ENCODE results near the gene CCL20.
A peak's percentile ranks its signal among the peaks of the same experiment; 100 is the strongest.

Gene CCL20, protein sequence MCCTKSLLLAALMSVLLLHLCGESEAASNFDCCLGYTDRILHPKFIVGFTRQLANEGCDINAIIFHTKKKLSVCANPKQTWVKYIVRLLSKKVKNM

DNA sequence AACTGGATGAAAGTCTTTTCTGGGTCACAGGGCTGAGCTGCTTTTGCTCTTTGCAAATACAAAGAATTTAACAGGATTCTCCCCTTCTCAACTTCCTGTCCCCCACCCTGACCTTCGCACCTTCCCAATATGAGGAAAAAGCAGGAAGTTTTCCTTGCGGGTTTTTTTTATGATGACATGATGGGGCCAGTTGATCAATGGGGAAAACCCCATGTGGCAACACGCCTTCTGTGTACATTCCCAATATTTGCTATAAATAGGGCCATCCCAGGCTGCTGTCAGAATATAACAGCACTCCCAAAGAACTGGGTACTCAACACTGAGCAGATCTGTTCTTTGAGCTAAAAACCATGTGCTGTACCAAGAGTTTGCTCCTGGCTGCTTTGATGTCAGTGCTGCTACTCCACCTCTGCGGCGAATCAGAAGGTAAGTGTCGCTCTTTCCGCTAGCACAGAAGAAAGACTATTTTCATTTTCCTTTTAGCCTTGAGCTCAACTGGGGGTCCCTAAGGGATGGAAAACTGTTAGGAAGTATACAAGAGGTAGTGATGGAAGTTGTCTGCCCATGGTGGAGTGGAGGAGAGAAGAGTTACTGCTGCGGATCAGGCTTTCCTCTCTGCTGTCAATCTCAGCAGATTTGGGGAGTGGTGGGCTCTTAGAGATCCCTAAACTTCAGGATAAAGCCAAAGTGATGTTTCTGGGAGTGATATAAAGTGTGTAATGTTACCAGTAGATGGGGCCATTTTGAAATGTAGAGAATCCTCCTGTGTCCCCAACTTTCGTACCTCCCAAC, at the start of gene CCL20:
Gene CCL20, plus strand, starts transcription at position 281 of the 792 bp plus-strand sequence. Its CDS starts 70 bp downstream, at position 351.
- no peak within 1 kb of the TSS for H3K27ac ChIP-seq
- TF ChIP-seq, protein P1, sequence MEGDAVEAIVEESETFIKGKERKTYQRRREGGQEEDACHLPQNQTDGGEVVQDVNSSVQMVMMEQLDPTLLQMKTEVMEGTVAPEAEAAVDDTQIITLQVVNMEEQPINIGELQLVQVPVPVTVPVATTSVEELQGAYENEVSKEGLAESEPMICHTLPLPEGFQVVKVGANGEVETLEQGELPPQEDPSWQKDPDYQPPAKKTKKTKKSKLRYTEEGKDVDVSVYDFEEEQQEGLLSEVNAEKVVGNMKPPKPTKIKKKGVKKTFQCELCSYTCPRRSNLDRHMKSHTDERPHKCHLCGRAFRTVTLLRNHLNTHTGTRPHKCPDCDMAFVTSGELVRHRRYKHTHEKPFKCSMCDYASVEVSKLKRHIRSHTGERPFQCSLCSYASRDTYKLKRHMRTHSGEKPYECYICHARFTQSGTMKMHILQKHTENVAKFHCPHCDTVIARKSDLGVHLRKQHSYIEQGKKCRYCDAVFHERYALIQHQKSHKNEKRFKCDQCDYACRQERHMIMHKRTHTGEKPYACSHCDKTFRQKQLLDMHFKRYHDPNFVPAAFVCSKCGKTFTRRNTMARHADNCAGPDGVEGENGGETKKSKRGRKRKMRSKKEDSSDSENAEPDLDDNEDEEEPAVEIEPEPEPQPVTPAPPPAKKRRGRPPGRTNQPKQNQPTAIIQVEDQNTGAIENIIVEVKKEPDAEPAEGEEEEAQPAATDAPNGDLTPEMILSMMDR (conservative IDR thresholded peaks at IDR 0.05) = no peak
- no peak for TF ChIP-seq ZFX (IDR thresholded peaks at IDR 0.05)

DNA sequence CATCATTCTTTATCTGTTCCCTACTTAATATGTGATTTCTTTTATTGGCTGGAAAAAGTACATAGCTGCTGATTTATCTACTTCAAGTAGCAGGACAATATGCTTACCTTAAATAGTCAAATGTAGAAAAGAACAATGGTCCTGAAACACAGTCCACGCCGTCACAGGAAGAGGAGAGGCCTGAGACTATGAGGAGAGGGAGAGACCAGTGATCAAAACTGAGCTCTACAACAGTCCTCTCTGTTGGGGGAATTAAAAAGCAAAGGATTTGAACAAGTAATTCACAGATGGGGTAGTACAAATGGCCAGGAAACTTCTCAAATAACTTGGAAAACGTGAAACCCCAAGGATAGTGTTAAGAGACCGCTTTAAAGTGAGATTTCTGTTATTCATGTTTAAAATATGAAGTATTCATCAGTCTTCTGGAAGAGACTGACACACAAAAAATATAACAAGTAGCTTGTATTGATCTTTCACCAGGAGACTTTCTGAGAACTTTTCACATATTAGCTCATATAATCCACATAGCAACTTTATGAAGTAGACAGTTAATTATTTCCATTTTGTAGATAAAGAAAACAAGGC, 47.8 kb upstream of the CCL20 start:
- no peak for TF ChIP-seq ZFX (IDR thresholded peaks at IDR 0.05)
- TF ChIP-seq, protein P1 (conservative IDR thresholded peaks at IDR 0.05) = no peak
- no peak overlapping the region for H3K27ac ChIP-seq

DNA sequence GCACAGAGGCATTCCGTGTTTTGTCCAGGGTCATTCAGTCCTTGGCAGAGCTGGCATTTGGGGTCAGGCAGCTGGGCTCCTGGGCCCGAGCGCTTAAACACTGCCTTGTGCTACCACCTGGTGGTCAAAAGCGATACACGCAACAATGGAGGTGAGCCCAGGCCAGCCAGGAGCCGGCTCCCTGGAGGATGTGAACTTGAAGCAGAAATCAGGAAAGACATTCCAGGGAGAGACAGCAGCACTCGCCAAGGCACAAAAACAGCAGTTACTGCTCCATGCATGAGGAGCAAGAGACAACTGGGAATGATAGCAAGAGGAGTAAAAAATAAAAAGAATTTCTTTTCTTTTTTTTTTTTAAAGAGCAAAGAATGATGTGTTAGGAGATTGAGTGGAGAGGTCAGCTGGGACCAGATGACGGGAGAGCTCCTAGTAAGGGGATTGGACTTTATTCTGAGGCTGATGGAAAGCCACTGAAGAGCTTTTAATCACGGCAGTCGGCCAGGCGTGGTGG, 47.2 kb upstream of the CCL20 start:
- H3K27ac ChIP-seq = no peak overlapping the region
- TF ChIP-seq, protein P1 (conservative IDR thresholded peaks at IDR 0.05) = peak; percentile 80
- TF ChIP-seq ZFX (IDR thresholded peaks at IDR 0.05) = no peak

DNA sequence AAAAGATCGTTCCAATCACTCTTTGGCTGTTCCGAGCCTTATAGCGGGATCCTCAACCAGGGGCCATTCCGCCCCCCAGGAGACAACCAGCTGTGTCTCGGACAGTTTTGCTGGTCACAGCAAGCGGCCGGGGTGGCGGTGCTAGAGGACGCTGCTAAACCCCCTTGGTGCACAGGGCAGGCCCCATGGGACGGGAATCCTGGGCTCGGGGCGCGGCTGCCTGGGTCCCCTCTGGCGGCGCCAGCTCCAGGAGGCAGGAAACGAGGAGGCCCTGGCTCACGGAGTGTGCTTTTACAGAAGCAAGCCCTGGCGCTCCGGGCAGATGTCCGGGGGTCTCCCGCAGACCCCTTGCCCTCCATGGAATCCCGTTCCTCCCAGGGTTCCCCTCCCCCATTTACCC, 45.8 kb upstream of the CCL20 start:
- no peak overlapping the region for H3K27ac ChIP-seq
- TF ChIP-seq ZFX (IDR thresholded peaks at IDR 0.05) = no peak

DNA sequence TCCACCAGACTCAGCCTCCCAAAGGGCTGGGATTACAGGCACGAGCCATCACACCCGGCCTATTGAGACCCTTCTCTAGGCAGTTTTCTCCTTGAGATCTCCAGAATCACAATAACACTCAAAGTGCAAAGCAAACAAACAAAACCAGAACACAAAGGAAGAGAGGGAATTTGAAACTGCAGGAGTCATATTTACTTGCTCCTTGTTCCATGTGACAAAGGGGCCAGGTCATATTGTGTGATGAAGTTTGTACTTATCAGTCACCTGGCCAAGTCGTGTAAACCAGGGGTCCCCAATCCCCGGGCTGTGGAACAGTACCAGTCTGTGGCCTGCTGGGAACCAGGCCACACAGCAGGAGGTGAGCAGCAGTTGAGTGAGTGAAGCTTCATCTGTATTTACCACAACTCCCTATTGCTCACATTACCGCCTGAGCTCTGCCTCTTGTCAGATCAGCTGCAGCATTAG, 41.4 kb upstream of the CCL20 start:
- TF ChIP-seq ZFX (IDR thresholded peaks at IDR 0.05) = no peak
- TF ChIP-seq, protein P1 (conservative IDR thresholded peaks at IDR 0.05) = no peak

DNA sequence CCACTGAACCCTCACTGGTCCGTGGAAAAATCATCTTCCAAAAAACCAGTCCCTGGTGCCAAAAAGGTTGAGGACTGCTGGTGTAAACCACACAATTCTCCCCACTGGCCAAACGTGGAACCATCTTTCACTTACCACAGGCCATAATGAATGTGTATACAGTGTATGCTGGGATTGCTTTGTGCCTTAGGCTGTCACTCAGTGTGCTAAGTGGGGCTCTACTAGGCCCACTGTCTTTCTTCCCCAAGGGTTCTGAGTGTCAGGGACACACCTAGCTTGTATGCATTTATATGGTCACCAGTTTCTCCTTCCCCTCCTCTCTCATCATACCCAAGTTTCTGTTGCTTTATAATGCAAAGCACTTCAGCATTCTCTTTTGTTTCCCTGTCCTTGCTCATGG, 40.7 kb upstream of the CCL20 start:
- TF ChIP-seq, protein P1 (conservative IDR thresholded peaks at IDR 0.05) = no peak
- no peak for TF ChIP-seq ZFX (IDR thresholded peaks at IDR 0.05)
- H3K27ac ChIP-seq = no peak overlapping the region

More for the DNA sequence above, 41.4 kb upstream of the CCL20 start:
- H3K27ac ChIP-seq = no peak overlapping the region

DNA sequence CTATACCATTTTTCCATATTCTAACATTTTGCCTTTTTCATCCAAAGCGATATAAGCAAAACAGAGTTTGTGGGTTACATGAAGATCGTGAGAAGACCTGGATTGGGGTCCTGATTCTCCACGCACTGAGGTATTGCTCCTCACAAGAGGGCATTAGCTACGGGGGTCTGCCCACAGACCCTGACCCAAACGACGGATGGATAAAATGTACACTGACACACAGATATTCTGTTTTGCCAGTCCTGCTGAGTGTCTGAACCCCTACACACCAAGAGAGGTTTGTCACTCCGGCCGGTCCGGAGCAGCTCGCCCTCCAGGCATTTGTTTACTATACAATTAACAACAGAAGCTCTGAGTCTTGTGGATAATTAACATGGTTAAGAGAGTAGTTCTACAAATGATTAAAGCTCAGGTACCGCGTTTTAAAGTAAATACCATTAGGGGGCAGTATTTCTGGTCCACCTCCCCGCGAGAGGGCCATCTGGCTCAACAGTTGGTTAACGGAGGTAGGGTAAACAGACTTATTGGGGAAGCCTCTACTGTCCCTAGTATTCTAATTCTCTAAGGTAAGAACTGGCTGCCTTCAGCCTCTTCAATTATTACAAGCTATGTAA, 39.5 kb upstream of the CCL20 start:
- no peak overlapping the region for H3K27ac ChIP-seq

More for the DNA sequence above, 39.5 kb upstream of the CCL20 start:
- TF ChIP-seq ZFX (IDR thresholded peaks at IDR 0.05) = no peak
- TF ChIP-seq, protein P1 (conservative IDR thresholded peaks at IDR 0.05) = peak; percentile 59

All from C4-2B (cell line).